ENCODE measurements around the gene VTCN1.
"Not testable (repeated sequence)": the region's sequence is repeated elsewhere in the genome, so short reads cannot be mapped to it uniquely, and the experiment has no call there.

Gene VTCN1

GRCh38 chr1:117174851-117175250, 35.9 kb downstream of the VTCN1 start:
- DNase-seq (ENCODE audit: insufficient read length, low spot score) (no peak), FAIRE-seq (no peak)
- TF ChIP-seq POU2F2 (IDR thresholded peaks at IDR 0.05; ENCODE audit: low read depth, low read length) (no peak), SPI1 (IDR thresholded peaks at IDR 0.05; ENCODE audit: low read depth, low read length) (no peak), POLR2AphosphoS5 (IDR thresholded peaks at IDR 0.05; ENCODE audit: low read depth, low read length) (no peak), PAX5 (IDR thresholded peaks at IDR 0.05; ENCODE audit: insufficient read depth, low read length, severe bottlenecking) (no peak), POLR2A (IDR thresholded peaks at IDR 0.05; ENCODE audit: low read depth, low read length) (no peak), TAF1 (IDR thresholded peaks at IDR 0.05; ENCODE audit: low read depth, low read length) (no peak)

- DNase-seq (ENCODE audit: insufficient read length, low spot score) = no peak
- TF ChIP-seq POU2F2 (IDR thresholded peaks at IDR 0.05; ENCODE audit: low read depth, low read length) (no peak), SPI1 (IDR thresholded peaks at IDR 0.05; ENCODE audit: low read depth, low read length) (no peak), TAF1 (IDR thresholded peaks at IDR 0.05; ENCODE audit: low read depth, low read length) (no peak), PAX5 (IDR thresholded peaks at IDR 0.05; ENCODE audit: insufficient read depth, low read length, severe bottlenecking) (no peak), POLR2A (IDR thresholded peaks at IDR 0.05; ENCODE audit: low read depth, low read length) (no peak), POLR2AphosphoS5 (IDR thresholded peaks at IDR 0.05; ENCODE audit: low read depth, low read length) (no peak)
- FAIRE-seq = no peak
Measured at GRCh38 chr1:117173691-117174090, 37.0 kb downstream of the VTCN1 start.

GRCh38 chr1:117173006-117173405, 37.7 kb downstream of the VTCN1 start:
- DNase-seq (ENCODE audit: insufficient read length, low spot score) (no peak), FAIRE-seq (no peak)
- TF ChIP-seq POLR2A (IDR thresholded peaks at IDR 0.05; ENCODE audit: low read depth, low read length) = no peak

GRCh38 chr1:117171900-117172511, 38.7 kb downstream of the VTCN1 start:
- TF ChIP-seq POLR2A (IDR thresholded peaks at IDR 0.05; ENCODE audit: low read depth, low read length) (no peak), TAF1 (IDR thresholded peaks at IDR 0.05; ENCODE audit: low read depth, low read length) (no peak), PAX5 (IDR thresholded peaks at IDR 0.05; ENCODE audit: insufficient read depth, low read length, severe bottlenecking) (no peak), POU2F2 (IDR thresholded peaks at IDR 0.05; ENCODE audit: low read depth, low read length) (no peak), SPI1 (IDR thresholded peaks at IDR 0.05; ENCODE audit: low read depth, low read length) (no peak), POLR2AphosphoS5 (IDR thresholded peaks at IDR 0.05; ENCODE audit: low read depth, low read length) (no peak)
- DNase-seq (ENCODE audit: insufficient read length, low spot score) (no peak), FAIRE-seq (no peak)

GRCh38 chr1:117169871-117170596, 40.7 kb downstream of the VTCN1 start:
- TF ChIP-seq POLR2AphosphoS5 (IDR thresholded peaks at IDR 0.05; ENCODE audit: low read depth, low read length) = no peak
- TF ChIP-seq TAF1 (IDR thresholded peaks at IDR 0.05; ENCODE audit: low read depth, low read length) = no peak
- TF ChIP-seq POLR2A (IDR thresholded peaks at IDR 0.05; ENCODE audit: low read depth, low read length) = no peak
- TF ChIP-seq PAX5 (IDR thresholded peaks at IDR 0.05; ENCODE audit: insufficient read depth, low read length, severe bottlenecking) = no peak
- no peak for TF ChIP-seq POU2F2 (IDR thresholded peaks at IDR 0.05; ENCODE audit: low read depth, low read length)
- no peak for TF ChIP-seq SPI1 (IDR thresholded peaks at IDR 0.05; ENCODE audit: low read depth, low read length)
- FAIRE-seq (no peak), DNase-seq (ENCODE audit: insufficient read length, low spot score) (no peak)

GRCh38 chr1:117167402-117167801, 43.3 kb downstream of the VTCN1 start:
- DNase-seq (ENCODE audit: insufficient read length, low spot score) = no peak
- TF ChIP-seq POLR2A (IDR thresholded peaks at IDR 0.05; ENCODE audit: low read depth, low read length) = no peak
- TF ChIP-seq PAX5 (IDR thresholded peaks at IDR 0.05; ENCODE audit: insufficient read depth, low read length, severe bottlenecking) = no peak
- no peak for TF ChIP-seq POU2F2 (IDR thresholded peaks at IDR 0.05; ENCODE audit: low read depth, low read length)
- no peak for TF ChIP-seq SPI1 (IDR thresholded peaks at IDR 0.05; ENCODE audit: low read depth, low read length)
- FAIRE-seq = no peak

- no peak for TF ChIP-seq POLR2AphosphoS5 (IDR thresholded peaks at IDR 0.05; ENCODE audit: low read depth, low read length)
- TF ChIP-seq POLR2A (IDR thresholded peaks at IDR 0.05; ENCODE audit: low read depth, low read length) = no peak
- no peak for TF ChIP-seq POU2F2 (IDR thresholded peaks at IDR 0.05; ENCODE audit: low read depth, low read length)
- no peak for TF ChIP-seq PAX5 (IDR thresholded peaks at IDR 0.05; ENCODE audit: insufficient read depth, low read length, severe bottlenecking)
- no peak for TF ChIP-seq TAF1 (IDR thresholded peaks at IDR 0.05; ENCODE audit: low read depth, low read length)
- DNase-seq (ENCODE audit: insufficient read length, low spot score) (no peak), FAIRE-seq (no peak)
Measured at GRCh38 chr1:117166076-117166475, 44.7 kb downstream of the VTCN1 start.

GRCh38 chr1:117164209-117164608, 46.5 kb downstream of the VTCN1 start:
- no peak for FAIRE-seq
- TF ChIP-seq PAX5 (IDR thresholded peaks at IDR 0.05; ENCODE audit: insufficient read depth, low read length, severe bottlenecking) (no peak), POU2F2 (IDR thresholded peaks at IDR 0.05; ENCODE audit: low read depth, low read length) (no peak), POLR2AphosphoS5 (IDR thresholded peaks at IDR 0.05; ENCODE audit: low read depth, low read length) (no peak), POLR2A (IDR thresholded peaks at IDR 0.05; ENCODE audit: low read depth, low read length) (no peak), SPI1 (IDR thresholded peaks at IDR 0.05; ENCODE audit: low read depth, low read length) (no peak), TAF1 (IDR thresholded peaks at IDR 0.05; ENCODE audit: low read depth, low read length) (no peak)
- no peak for DNase-seq (ENCODE audit: insufficient read length, low spot score)

- FAIRE-seq (no peak), DNase-seq (ENCODE audit: insufficient read length, low spot score) (no peak)
- TF ChIP-seq POLR2A (IDR thresholded peaks at IDR 0.05; ENCODE audit: low read depth, low read length) (no peak), POLR2AphosphoS5 (IDR thresholded peaks at IDR 0.05; ENCODE audit: low read depth, low read length) (no peak), POU2F2 (IDR thresholded peaks at IDR 0.05; ENCODE audit: low read depth, low read length) (no peak), TAF1 (IDR thresholded peaks at IDR 0.05; ENCODE audit: low read depth, low read length) (no peak), PAX5 (IDR thresholded peaks at IDR 0.05; ENCODE audit: insufficient read depth, low read length, severe bottlenecking) (no peak), SPI1 (IDR thresholded peaks at IDR 0.05; ENCODE audit: low read depth, low read length) (no peak)
Measured at GRCh38 chr1:117162816-117163215, 47.9 kb downstream of the VTCN1 start.

GRCh38 chr1:117161887-117162286, 48.8 kb downstream of the VTCN1 start:
- FAIRE-seq (no peak), DNase-seq (ENCODE audit: insufficient read length, low spot score) (no peak)
- TF ChIP-seq POLR2A (IDR thresholded peaks at IDR 0.05; ENCODE audit: low read depth, low read length) = no peak
- no peak for TF ChIP-seq TAF1 (IDR thresholded peaks at IDR 0.05; ENCODE audit: low read depth, low read length)
- no peak for TF ChIP-seq POU2F2 (IDR thresholded peaks at IDR 0.05; ENCODE audit: low read depth, low read length)
- no peak for TF ChIP-seq POLR2AphosphoS5 (IDR thresholded peaks at IDR 0.05; ENCODE audit: low read depth, low read length)
- TF ChIP-seq SPI1 (IDR thresholded peaks at IDR 0.05; ENCODE audit: low read depth, low read length) = no peak
- TF ChIP-seq PAX5 (IDR thresholded peaks at IDR 0.05; ENCODE audit: insufficient read depth, low read length, severe bottlenecking) = no peak

GRCh38 chr1:117151305-117151704, 59.4 kb downstream of the VTCN1 start:
- not testable (repeated sequence) for DNase-seq (ENCODE audit: insufficient read length, low spot score); FAIRE-seq
